Prostate gland (tissue), 2 donors: ENCODE measurements around the gene TP53INP2. TPM values are rescaled to one million over a fixed set of nuclear protein-coding genes. Genes with fewer than 3 reads are reported as not detected.

Source experiments
- DNase-seq: peaks from one replicate; pipeline ENCODE4 v3.0.0-alpha.2; 2019; ENCODE audit warnings: low spot score
- H3K27ac ChIP-seq, 2 donors: fragments of 200-600 bp; sonication (generic); 2 replicates each; pipeline ENCODE4 v1.5.1; 2017 to 2019
- H3K27me3 ChIP-seq: fragments of 200-600 bp; sonication (generic); replicated peaks from 2 replicates; pipeline ENCODE4 v1.5.1; 2019; ENCODE audit not compliant: insufficient read depth
- H3K36me3 ChIP-seq, 2 donors: fragments of 200-600 bp; sonication (generic); 1 replicate in 1 of 2; 2 replicates in 1 of 2; pipeline versions ENCODE4 v1.5.1 to v1.8.1; 2017 to 2019
- H3K4me1 ChIP-seq: fragments of 200-600 bp; sonication (generic); replicated peaks from 2 replicates; pipeline ENCODE4 v1.5.1; 2019
- H3K4me3 ChIP-seq, 2 donors: fragments of 200-600 bp; sonication (generic); 2 replicates each; pipeline ENCODE4 v1.5.1; 2017 to 2019
- H3K9me3 ChIP-seq: fragments of 200-600 bp; sonication (generic); 2 replicates; pipeline ENCODE4 v1.5.1; 2017
- CTCF ChIP-seq, 4 experiments: fragments of 200-600 bp in 2 of 4; fragments of 450-650 bp in 2 of 4; sonication (generic) in 2 of 4; IDR thresholded peaks; 1 replicate in 3 of 4; 2 replicates in 1 of 4; pipeline ENCODE4 v1.5.1; 2016 to 2019; ENCODE audit warnings: antibody characterized with exemption in 4 of 4, mild to moderate bottlenecking in 2 of 4, moderate library complexity in 2 of 4
- POLR2A ChIP-seq: fragments of 450-650 bp; IDR thresholded peaks from one replicate; pipeline ENCODE4 v1.6.1; 2016; ENCODE audit warnings: antibody characterized with exemption, mild to moderate bottlenecking
- POLR2AphosphoS5 ChIP-seq: sonication (generic); formaldehyde crosslinking; IDR thresholded peaks from one replicate; pipeline ENCODE4 v1.6.1; 2017; ENCODE audit warnings: antibody characterized with exemption
- WGBS: methylation state at CpG from one replicate; pipeline ENCODE4 v1.1.5; 2018; 5-methylcytosine and 5-hydroxymethylcytosine counted together
- intact Hi-C: fragments of 100-400 bp; cut with DNase I; formaldehyde crosslinking; loops from one replicate; pipeline ENCODE4 v1.14.2; 2022
- total RNA-seq, 2 donors: library from RNA; depleted of rRNA; stranded (reverse); fragments of >200 nt; gene quantifications; one replicate each; pipeline ENCODE4 v1.1.0, GENCODE V29; 2016

The TP53INP2 gene
- total RNA-seq, 2 donors from 2014 or later = 26.0 to 39.4 TPM

- TF ChIP-seq POLR2AphosphoS5 (peak; percentile 38), CTCF (IDR thresholded peaks at IDR 0.05) (no peak), POLR2A (peak; percentile 3)
- H3K36me3 ChIP-seq = no peaks in the 10 kb centered on the region
- peak; percentile 81 for DNase-seq
- peak overlapping the region; percentile 59 to 67 for H3K4me3 ChIP-seq
- peak overlapping the region; percentile 89 to 99 for H3K27ac ChIP-seq
- intact Hi-C loops = loop anchor here (5.0 to 10.0 kb wide), 2 partner anchors 248 to 404 kb away; partner anchors contain the start of genes AHCY, GSS and MYH7B
- H3K27me3 ChIP-seq = no peaks in the 10 kb centered on the region
- no peaks in the 10 kb centered on the region for H3K9me3 ChIP-seq
- peaks cover 5% of the 10 kb centered on the region for H3K4me1 ChIP-seq
- WGBS = 1% methylated on average over 46 of the region's 64 CpGs
These were observed 5.1 kb downstream of the TP53INP2 start for GRCh38 chr20:34709044-34709830.

GRCh38 chr20:34709831-34710567 is 5.9 kb downstream of the TP53INP2 start:
- no peaks in the 10 kb centered on the region for H3K27me3 ChIP-seq
- peak overlapping the region; percentile 89 to 99 for H3K27ac ChIP-seq
- TF ChIP-seq POLR2AphosphoS5 = no peak
- TF ChIP-seq CTCF (IDR thresholded peaks at IDR 0.05) = peak in 2 of 4 experiments; percentile 35 to 39
- H3K36me3 ChIP-seq = no peaks in the 10 kb centered on the region
- peak overlapping the region; percentile 59 to 67 for H3K4me3 ChIP-seq
- DNase-seq = peak; percentile 64
- intact Hi-C loops = loop anchor here (2.0 to 10.0 kb wide), 3 partner anchors 129 to 405 kb away; partner anchors contain the start of genes AHCY, GSS and MYH7B
- H3K9me3 ChIP-seq = no peaks in the 10 kb centered on the region
- under 1% methylated on average over 55 of the region's 61 CpGs for WGBS
- peaks cover 5% of the 10 kb centered on the region for H3K4me1 ChIP-seq

- Histone ChIP-seq H3K9me3 (no peaks in the 10 kb centered on the region), H3K36me3 (no peaks in the 10 kb centered on the region), H3K4me1 (peaks cover 5% of the 10 kb centered on the region), H3K27me3 (no peaks in the 10 kb centered on the region), H3K27ac (peak overlapping the region; percentile 89 to 99), H3K4me3 (peak overlapping the region; percentile 59 to 67)
- DNase-seq = no peak
- intact Hi-C loops = loop anchor here (2.0 kb wide), 1 partner anchor 130 kb away; no protein-coding TSS in a partner anchor
- TF ChIP-seq CTCF (IDR thresholded peaks at IDR 0.05) = no peak
- no peak for TF ChIP-seq POLR2A
- TF ChIP-seq POLR2AphosphoS5 = no peak
These were observed 6.4 kb downstream of the TP53INP2 start for GRCh38 chr20:34710568-34710839.

GRCh38 chr20:34710861-34711574 is 6.9 kb downstream of the TP53INP2 start:
- Histone ChIP-seq H3K36me3 (no peaks in the 10 kb centered on the region), H3K4me3 (no peak overlapping the region), H3K27ac (peak overlapping the region in 1 of 2 donors; percentile 89), H3K9me3 (no peaks in the 10 kb centered on the region), H3K4me1 (peaks cover 5% of the 10 kb centered on the region), H3K27me3 (no peaks in the 10 kb centered on the region)
- WGBS = 87% methylated on average over 9 of the region's 9 CpGs
- intact Hi-C loops = loop anchor here (2.0 kb wide), 1 partner anchor 130 kb away; no protein-coding TSS in a partner anchor
- no peak for DNase-seq
- TF ChIP-seq CTCF (IDR thresholded peaks at IDR 0.05) (no peak), POLR2AphosphoS5 (no peak), POLR2A (no peak)
